ENCODE measurements around the gene HIVEP1.

Gene HIVEP1

GRCh38 chr6:12012038-12012557 is at the start of gene HIVEP1:
TSS of gene HIVEP1 (plus strand) at chr6:12012312. CDS start at chr6:12015629, 3,317 bp downstream.
- in situ Hi-C loops (cut with MboI; ENCODE audit: low pct_unique_long_range_greater_than_20kb, low sequenced_read_pairs, unreplicated experiment), result no loop called here
- DNase-seq (ENCODE audit: low spot score), result peak; percentile 46
- TF ChIP-seq CTCF (IDR thresholded peaks at IDR 0.05; ENCODE audit: extremely low read depth, insufficient read depth, missing control alignments), result no peak

- in situ Hi-C loops (cut with MboI; ENCODE audit: low pct_unique_long_range_greater_than_20kb, low sequenced_read_pairs, unreplicated experiment), result no loop called here
- no peak for DNase-seq (ENCODE audit: low spot score)
- no peak for TF ChIP-seq CTCF (IDR thresholded peaks at IDR 0.05; ENCODE audit: extremely low read depth, insufficient read depth, missing control alignments)
Observed at GRCh38 chr6:11963756-11964500, 48.2 kb upstream of the HIVEP1 start.

- DNase-seq (ENCODE audit: low spot score), result no peak
- no peak for TF ChIP-seq CTCF (IDR thresholded peaks at IDR 0.05; ENCODE audit: extremely low read depth, insufficient read depth, missing control alignments)
- in situ Hi-C loops (cut with MboI; ENCODE audit: low pct_unique_long_range_greater_than_20kb, low sequenced_read_pairs, unreplicated experiment), result no loop called here
Observed at GRCh38 chr6:11964729-11965335, 47.3 kb upstream of the HIVEP1 start.

- in situ Hi-C loops (cut with MboI; ENCODE audit: low pct_unique_long_range_greater_than_20kb, low sequenced_read_pairs, unreplicated experiment), result no loop called here
- DNase-seq (ENCODE audit: low spot score), result no peak
- TF ChIP-seq CTCF (IDR thresholded peaks at IDR 0.05; ENCODE audit: extremely low read depth, insufficient read depth, missing control alignments), result no peak
Observed at GRCh38 chr6:11965499-11965898, 46.6 kb upstream of the HIVEP1 start.

DNA sequence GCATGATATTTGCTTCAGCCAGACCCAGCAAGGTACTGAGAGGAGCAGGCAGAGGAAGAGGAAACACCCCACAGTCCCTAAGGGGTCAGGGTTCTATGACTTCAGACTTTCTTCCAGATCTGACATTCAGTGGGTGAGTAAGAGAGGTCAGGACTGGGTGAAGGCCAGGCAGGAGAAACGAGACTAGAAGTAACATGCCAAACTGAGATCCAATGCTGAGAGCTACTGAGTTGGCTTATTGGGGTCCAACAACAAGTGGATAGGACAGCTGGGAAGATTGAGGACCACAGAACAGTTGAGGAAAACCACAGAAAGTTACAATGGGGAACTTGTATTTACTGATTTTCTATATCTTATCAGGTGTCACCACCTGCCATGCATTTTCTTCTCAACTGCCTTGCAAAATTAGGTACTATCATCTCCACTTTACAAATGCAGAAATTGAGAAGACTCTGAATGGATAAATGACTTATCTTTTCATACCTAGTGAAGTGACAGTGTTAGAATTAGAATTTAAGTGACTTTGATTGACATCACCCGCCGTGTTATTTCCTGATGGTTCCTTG is 43.8 kb upstream of the HIVEP1 start:
- peak; percentile 9 for DNase-seq (ENCODE audit: low spot score)
- in situ Hi-C loops (cut with MboI; ENCODE audit: low pct_unique_long_range_greater_than_20kb, low sequenced_read_pairs, unreplicated experiment), result no loop called here
- no peak for TF ChIP-seq CTCF (IDR thresholded peaks at IDR 0.05; ENCODE audit: extremely low read depth, insufficient read depth, missing control alignments)

DNA sequence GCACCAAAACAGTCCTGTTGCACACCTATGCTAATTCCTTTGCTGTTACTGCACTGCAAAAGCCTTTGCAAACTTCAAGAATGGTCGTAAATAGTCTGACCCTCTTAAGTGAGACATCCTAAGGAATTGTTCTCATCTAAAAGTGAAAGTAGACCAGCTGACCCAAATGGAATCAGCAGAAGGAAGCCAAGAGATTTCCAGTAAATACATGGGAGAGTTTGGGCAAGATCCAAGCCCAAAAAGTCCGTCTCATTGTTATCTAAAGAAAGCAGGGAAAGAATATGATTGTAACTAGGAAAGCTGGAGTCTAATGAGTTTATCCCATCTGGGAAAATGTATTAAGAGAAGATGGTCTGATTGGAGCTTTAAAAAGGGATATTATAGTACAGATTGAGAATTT is 43.0 kb upstream of the HIVEP1 start:
- in situ Hi-C loops (cut with MboI; ENCODE audit: low pct_unique_long_range_greater_than_20kb, low sequenced_read_pairs, unreplicated experiment), result no loop called here
- DNase-seq (ENCODE audit: low spot score), result no peak
- no peak for TF ChIP-seq CTCF (IDR thresholded peaks at IDR 0.05; ENCODE audit: extremely low read depth, insufficient read depth, missing control alignments)

All from GM13977 (cell line).